ENCODE results near the gene TPBGL. TPM values are rescaled to one million over a fixed set of nuclear protein-coding genes. Genes with fewer than 3 reads are reported as not detected.

Gene TPBGL
- total and polyA plus RNA-seq, 2 of the 4 experiments (the other 2 are of a cell fraction), result not detected

GRCh38 chr11:75287579-75287978 lies 47.0 kb downstream of the TPBGL start:
- no peak overlapping the region for H4K91ac ChIP-seq (ENCODE audit: insufficient read depth, low read depth, low read length)
- 86% methylated on average over 9 of the region's 17 CpGs; no CpG with 5 or more reads in 1 of the 2 experiments for WGBS, 2 experiments (ENCODE audit: extremely low coverage in 2 of 2, insufficient read length in 1 of 2)
- CTCF ChIA-PET, result no interaction called here
- no peak overlapping the region for H2BK5ac ChIP-seq (ENCODE audit: low read depth, low read length, poor library complexity, severe bottlenecking)
- no peak overlapping the region for H3K27ac ChIP-seq (ENCODE audit: insufficient read depth, low read length)
- DNase-seq, result no peak
- H3K79me1 ChIP-seq (ENCODE audit: low read depth in 1 of 2, low read length in 2 of 2), result no peaks in the 10 kb centered on the region
- H2AK9ac ChIP-seq (replicated peaks; ENCODE audit: low read depth, low read length, poor library complexity), result no peak overlapping the region
- POLR2A ChIA-PET (ENCODE audit: unreplicated experiment), result no interaction called here
- no peak overlapping the region for H2AK5ac ChIP-seq (ENCODE audit: low read depth, low read length)
- H2AFZ ChIP-seq (replicated peaks; ENCODE audit: low read length, poor library complexity), result no peak overlapping the region
- no peak overlapping the region for H3K4ac ChIP-seq (ENCODE audit: low read depth, low read length)
- no peak overlapping the region for H2BK120ac ChIP-seq (ENCODE audit: low read depth, low read length)
- no peak overlapping the region for H4K5ac ChIP-seq (ENCODE audit: low read depth, low read length)
- H3K14ac ChIP-seq (replicated peaks; ENCODE audit: low read depth, low read length), result no peak overlapping the region
- H3K9me3 ChIP-seq (ENCODE audit: control insufficient read depth, insufficient read depth, low read length), result no peaks in the 10 kb centered on the region
- TF ChIP-seq RCOR1 (IDR thresholded peaks at IDR 0.05; ENCODE audit: insufficient replicate concordance, low read length) (no peak), RFX5 (IDR thresholded peaks at IDR 0.05; ENCODE audit: low read depth, low read length) (no peak), MAZ (IDR thresholded peaks at IDR 0.05; ENCODE audit: borderline replicate concordance, low read depth, low read length) (no peak), CTCF (conservative IDR thresholded peaks at IDR 0.05; ENCODE audit: low read depth, low read length) (no peak), POLR2A (IDR thresholded peaks at IDR 0.05; ENCODE audit: low read depth, low read length) (no peak), MAFK (IDR thresholded peaks at IDR 0.05; ENCODE audit: low read depth, low read length) (no peak), SMC3 (IDR thresholded peaks at IDR 0.05; ENCODE audit: low read depth, low read length) (no peak), NFE2L2 (IDR thresholded peaks at IDR 0.05; ENCODE audit: low read depth, low read length) (no peak), CHD1 (IDR thresholded peaks at IDR 0.05; ENCODE audit: low read depth, low read length) (no peak)
- H3K56ac ChIP-seq (ENCODE audit: extremely low read depth, insufficient read depth, low read length), result no peak overlapping the region
- dilution Hi-C loops (cut with HindIII; ENCODE audit: low sequenced_read_pairs, unreplicated experiment), result no loop called here
- no peak overlapping the region for H3K23ac ChIP-seq (ENCODE audit: low read depth, low read length)
- H2BK15ac ChIP-seq (ENCODE audit: low read depth, low read length), result no peak overlapping the region
- H3K4me2 ChIP-seq (ENCODE audit: low read depth, low read length), result no peak overlapping the region
- no peak overlapping the region for H3K18ac ChIP-seq (ENCODE audit: low read depth, low read length)
- intact Hi-C loops (cut with micrococcal nuclease), result no loop called here
- in situ Hi-C loops (cut with MboI; ENCODE audit: low sequenced_read_pairs), result loop anchor here (25.0 kb wide), 1 partner anchor 250 kb away; the partner anchor contains the start of gene GDPD5
- ATAC-seq (ENCODE audit: low read depth), result no peak
- no peaks in the 10 kb centered on the region for H3K9me1 ChIP-seq (ENCODE audit: insufficient read depth, low read length)
- H3K9ac ChIP-seq (ENCODE audit: low read depth, low read length), result no peak overlapping the region
- H4K8ac ChIP-seq (ENCODE audit: low read depth in 2 of 2, low read length in 2 of 2), result no peak overlapping the region
- peaks cover 6% of the 10 kb centered on the region; the same call in 1 of the 2 replicates for H3K36me3 ChIP-seq (ENCODE audit: control insufficient read depth, insufficient read depth, low read length)
- H3K4me1 ChIP-seq (ENCODE audit: control insufficient read depth, insufficient read depth, low read length), result no peaks in the 10 kb centered on the region
- no peaks in the 10 kb centered on the region for H3K27me3 ChIP-seq (ENCODE audit: control insufficient read depth, insufficient read depth, low read length)
- no peak overlapping the region for H3K4me3 ChIP-seq (ENCODE audit: insufficient read depth, low read depth, low read length)
- no peaks in the 10 kb centered on the region for H4K20me1 ChIP-seq (ENCODE audit: insufficient read depth, low read length)
- no peak overlapping the region for H2BK20ac ChIP-seq (ENCODE audit: low read depth, low read length)
- BruUV-seq (replicated peaks), result no TSS peak

Data from IMR-90 (cell line).